Measurements from ENCODE around the gene OSGIN1.

The OSGIN1 gene

GRCh38 chr16:83992624-83993023 lies 39.6 kb downstream of the OSGIN1 start:
- no peak overlapping the region for H3K4me3 Mint-ChIP-seq
- peaks cover 64 to 77% of the 10 kb centered on the region in 2 donors for H3K27me3 Mint-ChIP-seq
- H3K4me1 Mint-ChIP-seq: peaks cover 0 to 14% of the 10 kb centered on the region in 2 donors
- DNase-seq (no peak), ATAC-seq (replicated peaks) (no peak)
- no peak overlapping the region for H3K27ac Mint-ChIP-seq
- H3K9me3 Mint-ChIP-seq: peaks cover 0 to 3% of the 10 kb centered on the region in 2 donors
- peaks cover 0 to 3% of the 10 kb centered on the region in 2 donors for H3K36me3 Mint-ChIP-seq

- Mint-ChIP-seq H3K4me3 (no peak overlapping the region), H3K9me3 (peaks cover 0 to 3% of the 10 kb centered on the region in 2 donors), H3K36me3 (peaks cover 0 to 3% of the 10 kb centered on the region in 2 donors), H3K4me1 (peaks cover 0 to 14% of the 10 kb centered on the region in 2 donors), H3K27ac (no peak overlapping the region), H3K27me3 (peaks cover 63 to 80% of the 10 kb centered on the region in 2 donors)
- DNase-seq (no peak), ATAC-seq (replicated peaks) (no peak)
Measured at GRCh38 chr16:83994087-83994486, 41.0 kb downstream of the OSGIN1 start.

- Mint-ChIP-seq H3K4me1 (peaks cover 0 to 14% of the 10 kb centered on the region in 2 donors), H3K27me3 (peaks cover 57 to 74% of the 10 kb centered on the region in 2 donors), H3K9me3 (peaks cover 0 to 3% of the 10 kb centered on the region in 2 donors), H3K4me3 (no peak overlapping the region), H3K27ac (no peak overlapping the region), H3K36me3 (peaks cover 0 to 3% of the 10 kb centered on the region in 2 donors)
- DNase-seq (no peak), ATAC-seq (replicated peaks) (no peak)
Measured at GRCh38 chr16:83994703-83995102, 41.7 kb downstream of the OSGIN1 start.

- Mint-ChIP-seq H3K4me1 (peaks cover 0 to 14% of the 10 kb centered on the region in 2 donors), H3K27me3 (peaks cover 50 to 65% of the 10 kb centered on the region in 2 donors), H3K9me3 (peaks cover 0 to 3% of the 10 kb centered on the region in 2 donors), H3K36me3 (peaks cover 0 to 3% of the 10 kb centered on the region in 2 donors), H3K27ac (no peak overlapping the region), H3K4me3 (no peak overlapping the region)
- ATAC-seq (replicated peaks): peak; percentile 23 to 71
- no peak for DNase-seq
Measured at GRCh38 chr16:83995754-83996153, 42.7 kb downstream of the OSGIN1 start.

- peaks cover 0 to 14% of the 10 kb centered on the region in 2 donors for H3K4me1 Mint-ChIP-seq
- H3K27ac Mint-ChIP-seq: peak overlapping the region; percentile 72
- no peak overlapping the region for H3K4me3 Mint-ChIP-seq
- DNase-seq (no peak), ATAC-seq (replicated peaks) (no peak)
- H3K36me3 Mint-ChIP-seq: peaks cover 0 to 3% of the 10 kb centered on the region in 2 donors
- H3K9me3 Mint-ChIP-seq: peaks cover 0 to 3% of the 10 kb centered on the region in 2 donors
- H3K27me3 Mint-ChIP-seq: peaks cover 46 to 63% of the 10 kb centered on the region in 2 donors
Measured at GRCh38 chr16:83996481-83997252, 43.6 kb downstream of the OSGIN1 start.

- Mint-ChIP-seq H3K27me3 (peaks cover 43 to 61% of the 10 kb centered on the region in 2 donors), H3K4me3 (no peak overlapping the region), H3K4me1 (peaks cover 0 to 14% of the 10 kb centered on the region in 2 donors), H3K9me3 (no peaks in the 10 kb centered on the region), H3K27ac (no peak overlapping the region), H3K36me3 (no peaks in the 10 kb centered on the region)
- DNase-seq: no peak
- ATAC-seq (replicated peaks): no peak
Measured at GRCh38 chr16:83998091-83998490, 45.1 kb downstream of the OSGIN1 start.

GRCh38 chr16:84000989-84001642 lies 48.1 kb downstream of the OSGIN1 start:
- Mint-ChIP-seq H3K9me3 (no peaks in the 10 kb centered on the region), H3K27me3 (peaks cover 22 to 38% of the 10 kb centered on the region in 2 donors), H3K27ac (no peak overlapping the region), H3K4me1 (peaks cover 0 to 5% of the 10 kb centered on the region in 2 donors), H3K36me3 (no peaks in the 10 kb centered on the region), H3K4me3 (no peak overlapping the region)
- ATAC-seq (replicated peaks) (no peak), DNase-seq (no peak)

GRCh38 chr16:84001726-84002125 lies 48.7 kb downstream of the OSGIN1 start:
- Mint-ChIP-seq H3K36me3 (no peaks in the 10 kb centered on the region), H3K4me1 (no peaks in the 10 kb centered on the region), H3K4me3 (no peak overlapping the region), H3K27ac (no peak overlapping the region), H3K9me3 (no peaks in the 10 kb centered on the region), H3K27me3 (peaks cover 16 to 38% of the 10 kb centered on the region in 2 donors)
- no peak for ATAC-seq (replicated peaks)
- DNase-seq: no peak

- no peaks in the 10 kb centered on the region for H3K36me3 Mint-ChIP-seq
- no peak overlapping the region for H3K27ac Mint-ChIP-seq
- no peak overlapping the region for H3K4me3 Mint-ChIP-seq
- no peaks in the 10 kb centered on the region for H3K9me3 Mint-ChIP-seq
- peaks cover 14 to 43% of the 10 kb centered on the region in 2 donors for H3K27me3 Mint-ChIP-seq
- H3K4me1 Mint-ChIP-seq: no peaks in the 10 kb centered on the region
- ATAC-seq (replicated peaks) (no peak), DNase-seq (no peak)
Measured at GRCh38 chr16:84003038-84003437, 50.0 kb downstream of the OSGIN1 start.

- Mint-ChIP-seq H3K27ac (no peak overlapping the region), H3K4me3 (no peak overlapping the region), H3K9me3 (no peaks in the 10 kb centered on the region), H3K36me3 (no peaks in the 10 kb centered on the region), H3K27me3 (peaks cover 10 to 39% of the 10 kb centered on the region in 2 donors), H3K4me1 (no peaks in the 10 kb centered on the region)
- ATAC-seq (replicated peaks) (no peak), DNase-seq (no peak)
Measured at GRCh38 chr16:84004442-84004841, 51.4 kb downstream of the OSGIN1 start.

- peaks cover 10 to 42% of the 10 kb centered on the region in 2 donors for H3K27me3 Mint-ChIP-seq
- no peaks in the 10 kb centered on the region for H3K9me3 Mint-ChIP-seq
- no peak overlapping the region for H3K4me3 Mint-ChIP-seq
- no peaks in the 10 kb centered on the region for H3K4me1 Mint-ChIP-seq
- DNase-seq (no peak), ATAC-seq (replicated peaks) (no peak)
- H3K27ac Mint-ChIP-seq: no peak overlapping the region
- H3K36me3 Mint-ChIP-seq: no peaks in the 10 kb centered on the region
Measured at GRCh38 chr16:84005391-84005790, 52.4 kb downstream of the OSGIN1 start.

- Mint-ChIP-seq H3K27me3 (peaks cover 4 to 41% of the 10 kb centered on the region in 2 donors), H3K27ac (no peak overlapping the region), H3K4me1 (no peaks in the 10 kb centered on the region), H3K36me3 (no peaks in the 10 kb centered on the region), H3K9me3 (no peaks in the 10 kb centered on the region), H3K4me3 (no peak overlapping the region)
- DNase-seq: no peak
- ATAC-seq (replicated peaks): no peak
Measured at GRCh38 chr16:84007520-84007919, 54.5 kb downstream of the OSGIN1 start.

GRCh38 chr16:84007965-84008364 lies 54.9 kb downstream of the OSGIN1 start:
- Mint-ChIP-seq H3K27ac (no peak overlapping the region), H3K9me3 (no peaks in the 10 kb centered on the region), H3K27me3 (peaks cover 0 to 37% of the 10 kb centered on the region in 2 donors), H3K4me1 (no peaks in the 10 kb centered on the region), H3K36me3 (no peaks in the 10 kb centered on the region), H3K4me3 (no peak overlapping the region)
- ATAC-seq (replicated peaks): peak in 1 of 2 donors; percentile 16
- DNase-seq: no peak

GRCh38 chr16:84009282-84009681 lies 56.2 kb downstream of the OSGIN1 start:
- Mint-ChIP-seq H3K36me3 (no peaks in the 10 kb centered on the region), H3K9me3 (peaks cover 0 to 3% of the 10 kb centered on the region in 2 donors), H3K4me1 (peaks cover 2 to 5% of the 10 kb centered on the region in 2 donors), H3K27ac (no peak overlapping the region), H3K4me3 (no peak overlapping the region), H3K27me3 (peaks cover 0 to 34% of the 10 kb centered on the region in 2 donors)
- ATAC-seq (replicated peaks) (no peak), DNase-seq (no peak)

Data from stimulated activated naive B cell treated with anti-CD40 and anti-IgM and Interleukin-4, amounts not matched to agents 10 μg/mL and 1 μg/mL and 100 μg/mL, for 72 hours (primary cell).